MV-4-11 (cell line): ENCODE measurements around the gene CD7.

Experiments
- DNase-seq: peaks from one replicate; lab custom pipeline; 2025; lab: John Stamatoyannopoulos, UW

Gene CD7

GRCh38 chr17:82278786-82279391 lies 38.5 kb downstream of the CD7 start:
- DNase-seq: peak; percentile 82

- no peak for DNase-seq
These were observed 39.1 kb downstream of the CD7 start for GRCh38 chr17:82278308-82278707.

DNA sequence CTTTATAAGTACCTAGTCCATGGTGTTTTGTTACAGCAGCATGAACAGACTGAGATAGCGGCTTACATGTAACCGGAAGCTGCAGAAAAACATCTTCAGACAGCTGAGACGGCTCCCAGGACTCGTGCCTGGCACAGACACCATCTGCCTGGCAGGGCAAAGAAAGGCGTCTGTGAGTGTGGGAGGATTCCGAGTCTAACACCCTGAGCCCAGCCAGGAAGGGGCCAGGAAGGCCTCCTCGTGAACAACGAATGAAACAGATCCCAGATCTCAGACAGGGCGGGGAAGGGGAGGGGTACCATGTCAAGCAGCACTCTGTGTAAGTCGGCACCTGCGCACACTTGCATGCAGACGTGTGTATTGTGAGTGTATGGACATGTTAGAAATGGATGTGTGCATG lies 39.6 kb downstream of the CD7 start:
- DNase-seq: no peak

DNA sequence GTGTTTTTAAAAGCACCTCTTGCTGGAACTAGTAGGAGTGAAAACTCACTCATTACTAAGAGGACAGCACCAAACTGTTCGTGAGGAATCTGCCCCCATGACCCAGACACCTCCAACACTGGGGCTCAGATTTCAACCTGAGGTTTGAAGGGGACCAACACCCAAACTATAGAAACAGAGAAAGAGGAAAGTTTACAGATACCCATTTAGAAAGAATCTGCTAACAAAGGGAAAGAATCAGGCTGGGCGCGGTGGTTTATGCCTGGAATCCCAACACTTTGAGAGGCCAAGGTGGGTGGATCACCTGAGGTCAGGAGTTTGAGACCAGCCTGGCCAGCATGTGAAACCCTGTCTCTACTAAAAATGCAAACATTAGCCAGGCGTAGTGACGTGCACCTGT lies 40.5 kb downstream of the CD7 start:
- no peak for DNase-seq

- no peak for DNase-seq
These were observed 42.1 kb downstream of the CD7 start for GRCh38 chr17:82275326-82275725.

- DNase-seq: no peak
These were observed 43.0 kb downstream of the CD7 start for GRCh38 chr17:82274134-82275020.

GRCh38 chr17:82273327-82274133 lies 43.9 kb downstream of the CD7 start, which contains the start of gene CSNK1D:
Gene CSNK1D (minus strand): TSS chr17:82273700. CDS start chr17:82273381, 319 bp downstream.
- DNase-seq: peak; percentile 72

- no peak for DNase-seq
These were observed 44.7 kb downstream of the CD7 start for GRCh38 chr17:82272495-82273326.

GRCh38 chr17:82271401-82271800 lies 46.0 kb downstream of the CD7 start:
- DNase-seq: no peak

DNA sequence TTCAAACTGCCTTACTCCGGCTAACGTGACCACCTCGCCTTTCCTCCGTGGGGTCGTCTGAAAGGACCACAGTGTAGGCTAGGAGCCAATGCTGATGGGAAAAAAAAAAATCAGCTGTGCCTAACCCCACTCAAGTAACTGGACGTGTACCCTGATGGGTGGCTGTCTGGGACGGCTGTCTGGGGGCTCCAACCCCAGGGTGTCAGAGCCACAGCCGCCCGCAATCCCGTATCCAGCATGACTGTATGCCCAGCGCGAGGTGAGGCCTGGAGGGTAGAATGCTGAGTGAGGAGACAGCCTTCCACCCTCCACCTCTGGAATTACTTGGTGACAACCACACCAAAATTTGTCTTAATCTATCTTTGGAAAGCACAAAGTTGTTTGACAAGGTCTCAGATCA lies 46.8 kb downstream of the CD7 start:
- DNase-seq: no peak

- no peak for DNase-seq
These were observed 47.4 kb downstream of the CD7 start for GRCh38 chr17:82269882-82270500.

GRCh38 chr17:82269138-82269881 lies 48.1 kb downstream of the CD7 start:
- DNase-seq: no peak

DNA sequence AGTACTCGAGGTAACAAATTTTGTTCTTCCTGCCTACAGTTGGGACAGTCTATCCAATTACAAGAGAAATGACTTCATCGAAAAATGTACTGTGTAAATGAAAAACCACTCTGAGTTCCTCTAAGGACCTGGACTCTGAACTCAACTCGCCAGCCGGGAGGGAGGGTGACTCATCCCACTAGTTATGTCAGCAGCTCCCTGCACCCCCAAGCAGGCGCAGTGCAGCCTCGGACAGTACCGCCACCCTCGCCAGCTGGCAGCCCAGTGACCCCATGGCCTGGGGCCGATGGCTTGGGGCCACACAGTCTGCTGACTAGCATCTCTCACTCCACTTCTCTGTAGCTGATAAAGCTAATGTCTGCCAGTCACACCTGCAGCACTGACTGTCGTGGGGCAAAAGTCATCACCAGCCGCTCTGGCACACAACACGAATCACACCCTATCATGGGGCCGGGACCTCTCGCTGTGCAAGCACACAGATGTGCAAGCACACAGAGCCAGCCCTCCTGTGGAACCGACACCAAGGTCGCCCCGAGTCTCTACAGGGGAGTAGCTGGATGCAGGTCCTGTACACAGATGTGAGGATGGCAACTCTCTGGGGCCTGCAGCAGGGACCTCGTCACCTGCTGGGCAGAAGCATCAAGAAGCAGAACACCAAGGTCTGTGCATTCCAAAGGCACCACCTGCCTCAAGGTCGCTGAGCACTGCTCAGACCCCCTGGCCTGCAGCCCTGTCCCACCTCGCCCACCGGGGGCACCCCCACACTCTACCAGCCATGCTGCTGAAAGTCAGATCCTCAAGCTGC lies 49.6 kb downstream of the CD7 start:
- peak; percentile 91 for DNase-seq

DNA sequence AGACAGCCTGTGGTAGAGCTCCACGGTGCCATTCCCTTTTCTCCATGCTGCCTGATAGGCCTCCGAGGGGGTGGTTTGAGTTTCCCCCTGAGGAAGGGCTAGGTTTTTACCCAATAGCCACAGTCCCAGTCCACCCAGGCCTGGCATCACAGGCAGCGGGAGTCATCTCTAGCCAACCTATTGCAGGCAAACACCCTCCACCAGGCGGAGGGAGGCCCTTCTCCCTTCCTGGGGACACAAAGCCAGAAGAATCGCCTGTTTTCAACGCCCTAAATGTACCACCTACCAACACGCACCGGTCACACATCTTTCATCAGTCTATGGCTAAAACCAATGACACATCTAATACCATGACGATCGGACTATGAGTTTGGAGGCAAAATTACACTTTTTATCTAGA lies 51.3 kb downstream of the CD7 start:
- DNase-seq: no peak
